ENCODE results near the gene KCNAB1. TPM values are rescaled to one million over a fixed set of nuclear protein-coding genes. Genes with fewer than 3 reads are reported as not detected.

The KCNAB1 gene
- total and polyA plus RNA-seq, 2 donors (not counting 1 experiment from before 2014, with no cell fraction given) = not detected

DNA sequence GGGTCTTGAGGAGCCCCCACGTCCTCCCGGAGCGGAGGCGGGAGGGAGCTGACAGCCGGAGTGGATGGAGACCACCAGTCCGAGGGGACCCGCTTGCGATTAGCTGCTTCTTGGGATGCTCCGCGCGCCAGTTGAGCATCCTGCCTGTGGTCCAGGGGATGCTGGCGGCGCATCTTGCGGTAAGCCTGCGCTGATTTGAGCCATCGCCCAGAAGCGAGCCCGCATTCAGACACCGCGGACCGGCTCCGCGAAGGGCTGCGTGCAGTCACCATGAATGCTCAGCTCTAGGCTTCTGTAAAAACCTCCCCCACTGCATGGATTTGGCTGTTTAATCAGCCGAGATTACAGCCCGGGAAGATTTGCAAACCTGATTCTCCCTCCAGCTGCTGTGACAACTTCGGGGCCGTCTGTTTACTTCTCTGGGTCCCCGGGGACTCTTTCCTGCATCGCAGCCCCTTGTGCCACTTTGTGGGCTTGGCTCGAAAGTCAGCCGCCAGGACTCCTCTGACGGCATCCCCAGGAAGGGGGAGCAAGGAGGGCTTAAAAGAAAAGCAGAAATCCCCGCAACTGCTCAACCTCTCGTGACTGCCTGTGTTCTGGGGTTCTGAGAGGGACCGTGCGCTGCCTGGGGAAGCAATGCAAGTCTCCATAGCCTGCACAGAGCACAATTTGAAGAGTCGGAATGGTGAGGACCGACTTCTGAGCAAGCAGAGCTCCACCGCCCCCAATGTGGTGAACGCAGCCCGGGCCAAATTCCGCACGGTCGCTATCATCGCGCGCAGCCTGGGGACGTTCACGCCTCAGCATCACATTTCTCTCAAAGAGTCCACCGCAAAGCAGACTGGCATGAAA lies 171.1 kb downstream of the KCNAB1 start:
- ChIA-PET CTCF (no interaction called here), POLR2A (no interaction called here)
- Histone ChIP-seq H3K27me3 (replicated peaks in 1 of 4; ENCODE audit: control extremely low read depth in 1 of 4, control insufficient read depth in 3 of 4, insufficient read depth in 4 of 4, low read length in 3 of 4) (peaks cover 0 to 29% (median 25%) of the 10 kb centered on the region in 4 experiments), H3K36me3 (replicated peaks in 1 of 2; ENCODE audit: control extremely low read depth in 1 of 2, control insufficient read depth in 1 of 2, extremely low read depth in 1 of 2, insufficient read depth in 2 of 2, low read length in 1 of 2) (no peaks in the 10 kb centered on the region), H3K9me3 (ENCODE audit: control extremely low read depth in 1 of 3, control insufficient read depth in 2 of 3, insufficient read depth in 1 of 3, low read length in 2 of 3) (no peaks in the 10 kb centered on the region), H2AFZ (ENCODE audit: insufficient read depth, low read depth, low read length, poor library complexity, severe bottlenecking) (peak overlapping the region; percentile 54), H3K4me2 (replicated peaks; ENCODE audit: low read depth, low read length, poor library complexity, severe bottlenecking) (peak overlapping the region; percentile 64), H3K9ac (ENCODE audit: low read length) (peak overlapping the region; percentile 17), H3K27ac (ENCODE audit: low read length in 2 of 2) (no peak overlapping the region), H4K20me1 (ENCODE audit: control insufficient read depth, insufficient read depth, low read length, poor library complexity, severe bottlenecking) (no peaks in the 10 kb centered on the region), H3K4me1 (ENCODE audit: control insufficient read depth in 2 of 2, insufficient read depth in 2 of 2, low read length in 2 of 2) (peaks cover 14 to 18% of the 10 kb centered on the region in 2 donors), H3K4me3 (ENCODE audit: control extremely low read depth in 1 of 5, extremely low read depth in 1 of 5, insufficient read depth in 1 of 5, low read depth in 2 of 5, low read length in 4 of 5) (peak overlapping the region in 2 of 5 experiments; percentile 8 to 44), H3K79me2 (ENCODE audit: control insufficient read depth, insufficient read depth, low read length) (no peaks in the 10 kb centered on the region)
- TF ChIP-seq EZH2 (IDR thresholded peaks at IDR 0.05; ENCODE audit: borderline replicate concordance, insufficient read depth, low read depth, low read length, poor library complexity, severe bottlenecking) = no peak
- TF ChIP-seq, protein P1, sequence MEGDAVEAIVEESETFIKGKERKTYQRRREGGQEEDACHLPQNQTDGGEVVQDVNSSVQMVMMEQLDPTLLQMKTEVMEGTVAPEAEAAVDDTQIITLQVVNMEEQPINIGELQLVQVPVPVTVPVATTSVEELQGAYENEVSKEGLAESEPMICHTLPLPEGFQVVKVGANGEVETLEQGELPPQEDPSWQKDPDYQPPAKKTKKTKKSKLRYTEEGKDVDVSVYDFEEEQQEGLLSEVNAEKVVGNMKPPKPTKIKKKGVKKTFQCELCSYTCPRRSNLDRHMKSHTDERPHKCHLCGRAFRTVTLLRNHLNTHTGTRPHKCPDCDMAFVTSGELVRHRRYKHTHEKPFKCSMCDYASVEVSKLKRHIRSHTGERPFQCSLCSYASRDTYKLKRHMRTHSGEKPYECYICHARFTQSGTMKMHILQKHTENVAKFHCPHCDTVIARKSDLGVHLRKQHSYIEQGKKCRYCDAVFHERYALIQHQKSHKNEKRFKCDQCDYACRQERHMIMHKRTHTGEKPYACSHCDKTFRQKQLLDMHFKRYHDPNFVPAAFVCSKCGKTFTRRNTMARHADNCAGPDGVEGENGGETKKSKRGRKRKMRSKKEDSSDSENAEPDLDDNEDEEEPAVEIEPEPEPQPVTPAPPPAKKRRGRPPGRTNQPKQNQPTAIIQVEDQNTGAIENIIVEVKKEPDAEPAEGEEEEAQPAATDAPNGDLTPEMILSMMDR (IDR thresholded peaks at IDR 0.05) = no peak
- Mint-ChIP-seq H3K27ac (no peak overlapping the region), H3K4me3 (no peak overlapping the region), H3K9me3 (ENCODE audit: insufficient read depth) (no peaks in the 10 kb centered on the region), H3K27me3 (peaks cover 53% of the 10 kb centered on the region), H3K4me1 (peaks cover 5% of the 10 kb centered on the region)
- WGBS (ENCODE audit: insufficient coverage) = 8% methylated on average over 51 of the region's 51 CpGs
- intact Hi-C loops (cut with micrococcal nuclease) = no loop called here
- no peak for ATAC-seq (ENCODE audit: low read depth)
- DNase-seq = peak; percentile 61

DNA sequence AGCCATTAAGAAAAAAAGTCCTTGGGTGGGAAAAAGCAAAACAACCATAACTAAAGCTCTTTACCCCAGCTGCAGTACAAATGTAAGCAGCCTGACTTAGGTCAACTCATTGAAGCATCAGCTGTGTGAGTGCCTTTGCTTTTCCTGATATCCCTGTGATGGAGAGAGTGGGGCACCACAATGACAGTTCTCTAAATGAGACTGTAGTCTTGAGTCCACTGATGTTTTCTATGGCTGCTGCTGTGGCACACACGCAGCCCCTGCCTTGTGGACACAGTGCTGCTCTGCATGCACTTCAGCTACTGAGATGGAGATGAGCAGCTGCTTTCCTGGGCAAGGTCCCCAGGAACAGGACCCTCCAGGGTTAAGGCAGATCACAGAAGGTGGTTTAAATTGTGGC lies 173.2 kb downstream of the KCNAB1 start:
- Histone ChIP-seq H2AFZ (ENCODE audit: insufficient read depth, low read depth, low read length, poor library complexity, severe bottlenecking) (no peak overlapping the region), H3K36me3 (replicated peaks in 1 of 2; ENCODE audit: control extremely low read depth in 1 of 2, control insufficient read depth in 1 of 2, extremely low read depth in 1 of 2, insufficient read depth in 2 of 2, low read length in 1 of 2) (no peaks in the 10 kb centered on the region), H4K20me1 (ENCODE audit: control insufficient read depth, insufficient read depth, low read length, poor library complexity, severe bottlenecking) (no peaks in the 10 kb centered on the region), H3K27me3 (replicated peaks in 1 of 4; ENCODE audit: control extremely low read depth in 1 of 4, control insufficient read depth in 3 of 4, insufficient read depth in 4 of 4, low read length in 3 of 4) (peaks cover 0 to 29% (median 25%) of the 10 kb centered on the region in 4 experiments), H3K9me3 (ENCODE audit: control extremely low read depth in 1 of 3, control insufficient read depth in 2 of 3, insufficient read depth in 1 of 3, low read length in 2 of 3) (no peaks in the 10 kb centered on the region), H3K27ac (ENCODE audit: low read length in 2 of 2) (no peak overlapping the region), H3K4me1 (ENCODE audit: control insufficient read depth in 2 of 2, insufficient read depth in 2 of 2, low read length in 2 of 2) (peaks cover 14 to 18% of the 10 kb centered on the region in 2 donors), H3K9ac (ENCODE audit: low read length) (no peak overlapping the region), H3K4me2 (replicated peaks; ENCODE audit: low read depth, low read length, poor library complexity, severe bottlenecking) (no peak overlapping the region), H3K4me3 (ENCODE audit: control extremely low read depth in 1 of 5, extremely low read depth in 1 of 5, insufficient read depth in 1 of 5, low read depth in 2 of 5, low read length in 4 of 5) (no peak overlapping the region), H3K79me2 (ENCODE audit: control insufficient read depth, insufficient read depth, low read length) (no peaks in the 10 kb centered on the region)
- WGBS (ENCODE audit: insufficient coverage) = 100% methylated on average over 1 of the region's 1 CpG
- ATAC-seq (ENCODE audit: low read depth) (no peak), DNase-seq (no peak)
- POLR2A ChIA-PET = no interaction called here
- no peak for TF ChIP-seq EZH2 (IDR thresholded peaks at IDR 0.05; ENCODE audit: borderline replicate concordance, insufficient read depth, low read depth, low read length, poor library complexity, severe bottlenecking)
- TF ChIP-seq, protein P1 (IDR thresholded peaks at IDR 0.05) = no peak
- CTCF ChIA-PET = no interaction called here
- H3K27me3 Mint-ChIP-seq = peaks cover 56% of the 10 kb centered on the region
- H3K9me3 Mint-ChIP-seq (ENCODE audit: insufficient read depth) = no peaks in the 10 kb centered on the region
- intact Hi-C loops (cut with micrococcal nuclease) = no loop called here
- H3K4me3 Mint-ChIP-seq = no peak overlapping the region
- no peak overlapping the region for H3K27ac Mint-ChIP-seq
- peaks cover 5% of the 10 kb centered on the region for H3K4me1 Mint-ChIP-seq

Data from B cell (primary cell).